COR-L47 (cell line): ENCODE results near the gene TUT4.

ENCODE experiments used
- DNase-seq: peaks from one replicate; lab custom pipeline; 2025; lab: John Stamatoyannopoulos, UW

TUT4 gene

GRCh38 chr1:52472384-52472783 is 80.5 kb downstream of the TUT4 start:
- no peak for DNase-seq

- no peak for DNase-seq
Measured at GRCh38 chr1:52469108-52469507, 83.8 kb downstream of the TUT4 start.

- no peak for DNase-seq
Measured at GRCh38 chr1:52463891-52464290, 89.0 kb downstream of the TUT4 start.

- DNase-seq, result no peak
Measured at GRCh38 chr1:52461821-52462220, 91.1 kb downstream of the TUT4 start.

GRCh38 chr1:52460694-52461093 is 92.2 kb downstream of the TUT4 start:
- DNase-seq, result no peak

GRCh38 chr1:52455686-52456085 is 97.2 kb downstream of the TUT4 start:
- DNase-seq, result no peak

GRCh38 chr1:52454779-52455178 is 98.1 kb downstream of the TUT4 start:
- DNase-seq, result no peak

- DNase-seq, result no peak
Measured at GRCh38 chr1:52454127-52454526, 98.8 kb downstream of the TUT4 start.

- DNase-seq, result no peak
Measured at GRCh38 chr1:52444463-52444862, 108.4 kb downstream of the TUT4 start.

GRCh38 chr1:52439976-52440375 is 112.9 kb downstream of the TUT4 start:
- DNase-seq, result no peak

GRCh38 chr1:52436817-52437216 is 116.1 kb downstream of the TUT4 start:
- no peak for DNase-seq

GRCh38 chr1:52435650-52436049 is 117.2 kb downstream of the TUT4 start:
- DNase-seq, result no peak

- no peak for DNase-seq
Measured at GRCh38 chr1:52435211-52435610, 117.7 kb downstream of the TUT4 start.

- no peak for DNase-seq
Measured at GRCh38 chr1:52432807-52433206, 120.1 kb downstream of the TUT4 start.

- DNase-seq, result no peak
Measured at GRCh38 chr1:52427152-52427551, 125.7 kb downstream of the TUT4 start.

GRCh38 chr1:52426371-52426770 is 126.5 kb downstream of the TUT4 start:
- DNase-seq, result no peak

- DNase-seq, result no peak
Measured at GRCh38 chr1:52424813-52425212, 128.1 kb downstream of the TUT4 start.

GRCh38 chr1:52424231-52424636 is 128.7 kb downstream of the TUT4 start:
- no peak for DNase-seq

GRCh38 chr1:52423771-52424170 is 129.1 kb downstream of the TUT4 start:
- DNase-seq, result no peak

- no peak for DNase-seq
Measured at GRCh38 chr1:52423055-52423454, 129.8 kb downstream of the TUT4 start.

GRCh38 chr1:52420713-52421112 is 132.2 kb downstream of the TUT4 start:
- no peak for DNase-seq

- DNase-seq, result no peak
Measured at GRCh38 chr1:52416811-52417210, 136.1 kb downstream of the TUT4 start.

GRCh38 chr1:52414942-52415341 is 137.9 kb downstream of the TUT4 start:
- DNase-seq, result no peak

GRCh38 chr1:52413410-52413989 is 139.4 kb downstream of the TUT4 start:
- no peak for DNase-seq

- no peak for DNase-seq
Measured at GRCh38 chr1:52404975-52405338, 147.9 kb downstream of the TUT4 start.
